Measurements from ENCODE around the gene WWOX.
"Not testable (repeated sequence)": the region's sequence is repeated elsewhere in the genome, so short reads cannot be mapped to it uniquely, and the experiment has no call there.

The WWOX gene

GRCh38 chr16:78506367-78507193 is 407.1 kb downstream of the WWOX start:
- Histone ChIP-seq H3K27me3 (replicated peaks; ENCODE audit: control insufficient read depth, insufficient read depth, low read length) (no peaks in the 10 kb centered on the region), H3K4me1 (ENCODE audit: control insufficient read depth, insufficient read depth, low read length) (peaks cover 32% of the 10 kb centered on the region), H3K36me3 (ENCODE audit: control insufficient read depth, insufficient read depth, low read length, severe bottlenecking) (no peaks in the 10 kb centered on the region), H3K9me3 (ENCODE audit: control insufficient read depth, low read length) (no peaks in the 10 kb centered on the region), H3K4me3 (ENCODE audit: low read length) (peak overlapping the region; percentile 79), H3K9ac (ENCODE audit: low read length) (peak overlapping the region; percentile 82)
- no peak for DNase-seq (ENCODE audit: low read depth)

- Histone ChIP-seq H3K27me3 (replicated peaks; ENCODE audit: control insufficient read depth, insufficient read depth, low read length) (no peaks in the 10 kb centered on the region), H3K9ac (ENCODE audit: low read length) (no peak overlapping the region), H3K4me3 (ENCODE audit: low read length) (no peak overlapping the region), H3K36me3 (ENCODE audit: control insufficient read depth, insufficient read depth, low read length, severe bottlenecking) (no peaks in the 10 kb centered on the region), H3K4me1 (ENCODE audit: control insufficient read depth, insufficient read depth, low read length) (peaks cover 32% of the 10 kb centered on the region), H3K9me3 (ENCODE audit: control insufficient read depth, low read length) (no peaks in the 10 kb centered on the region)
- DNase-seq (ENCODE audit: low read depth), result no peak
Measured at GRCh38 chr16:78507576-78507975, 408.1 kb downstream of the WWOX start.

GRCh38 chr16:78509965-78510364 is 410.5 kb downstream of the WWOX start:
- H3K36me3 ChIP-seq (ENCODE audit: control insufficient read depth, insufficient read depth, low read length, severe bottlenecking), result no peaks in the 10 kb centered on the region

GRCh38 chr16:78510496-78510895 is 411.0 kb downstream of the WWOX start:
- Histone ChIP-seq H3K9me3 (ENCODE audit: control insufficient read depth, low read length) (no peaks in the 10 kb centered on the region), H3K36me3 (ENCODE audit: control insufficient read depth, insufficient read depth, low read length, severe bottlenecking) (no peaks in the 10 kb centered on the region), H3K27me3 (replicated peaks; ENCODE audit: control insufficient read depth, insufficient read depth, low read length) (no peaks in the 10 kb centered on the region), H3K4me1 (ENCODE audit: control insufficient read depth, insufficient read depth, low read length) (peaks cover 24% of the 10 kb centered on the region), H3K9ac (ENCODE audit: low read length) (no peak overlapping the region), H3K4me3 (ENCODE audit: low read length) (no peak overlapping the region)
- no peak for DNase-seq (ENCODE audit: low read depth)

More at GRCh38 chr16:78509965-78510364, 410.5 kb downstream of the WWOX start:
- H3K9ac ChIP-seq (ENCODE audit: low read length), result no peak overlapping the region
- DNase-seq (ENCODE audit: low read depth), result no peak
- H3K4me3 ChIP-seq (ENCODE audit: low read length), result no peak overlapping the region
- H3K9me3 ChIP-seq (ENCODE audit: control insufficient read depth, low read length), result no peaks in the 10 kb centered on the region
- H3K27me3 ChIP-seq (replicated peaks; ENCODE audit: control insufficient read depth, insufficient read depth, low read length), result no peaks in the 10 kb centered on the region
- peaks cover 29% of the 10 kb centered on the region for H3K4me1 ChIP-seq (ENCODE audit: control insufficient read depth, insufficient read depth, low read length)

GRCh38 chr16:78513838-78514237 is 414.4 kb downstream of the WWOX start:
- H3K27me3 ChIP-seq (replicated peaks; ENCODE audit: control insufficient read depth, insufficient read depth, low read length), result no peaks in the 10 kb centered on the region
- H3K4me3 ChIP-seq (ENCODE audit: low read length), result no peak overlapping the region
- no peaks in the 10 kb centered on the region for H3K9me3 ChIP-seq (ENCODE audit: control insufficient read depth, low read length)
- H3K4me1 ChIP-seq (ENCODE audit: control insufficient read depth, insufficient read depth, low read length), result peaks cover 11% of the 10 kb centered on the region
- DNase-seq (ENCODE audit: low read depth), result no peak
- H3K9ac ChIP-seq (ENCODE audit: low read length), result no peak overlapping the region
- no peaks in the 10 kb centered on the region for H3K36me3 ChIP-seq (ENCODE audit: control insufficient read depth, insufficient read depth, low read length, severe bottlenecking)

- H3K36me3 ChIP-seq (ENCODE audit: control insufficient read depth, insufficient read depth, low read length, severe bottlenecking); H3K4me3 ChIP-seq (ENCODE audit: low read length); H3K9me3 ChIP-seq (ENCODE audit: control insufficient read depth, low read length); H3K27me3 ChIP-seq (replicated peaks; ENCODE audit: control insufficient read depth, insufficient read depth, low read length); DNase-seq (ENCODE audit: low read depth); H3K9ac ChIP-seq (ENCODE audit: low read length): not testable (repeated sequence)
- H3K4me1 ChIP-seq (ENCODE audit: control insufficient read depth, insufficient read depth, low read length), result peaks cover 17% of the 10 kb centered on the region
Measured at GRCh38 chr16:78514888-78515287, 415.4 kb downstream of the WWOX start.

- DNase-seq (ENCODE audit: low read depth), result no peak
- Histone ChIP-seq H3K9ac (ENCODE audit: low read length) (no peak overlapping the region), H3K36me3 (ENCODE audit: control insufficient read depth, insufficient read depth, low read length, severe bottlenecking) (no peaks in the 10 kb centered on the region), H3K9me3 (ENCODE audit: control insufficient read depth, low read length) (no peaks in the 10 kb centered on the region), H3K4me1 (ENCODE audit: control insufficient read depth, insufficient read depth, low read length) (peaks cover 22% of the 10 kb centered on the region), H3K4me3 (ENCODE audit: low read length) (no peak overlapping the region), H3K27me3 (replicated peaks; ENCODE audit: control insufficient read depth, insufficient read depth, low read length) (no peaks in the 10 kb centered on the region)
Measured at GRCh38 chr16:78515421-78515820, 416.0 kb downstream of the WWOX start.

GRCh38 chr16:78516006-78516736 is 416.7 kb downstream of the WWOX start:
- DNase-seq (ENCODE audit: low read depth), result no peak
- Histone ChIP-seq H3K27me3 (replicated peaks; ENCODE audit: control insufficient read depth, insufficient read depth, low read length) (no peaks in the 10 kb centered on the region), H3K36me3 (ENCODE audit: control insufficient read depth, insufficient read depth, low read length, severe bottlenecking) (no peaks in the 10 kb centered on the region), H3K9ac (ENCODE audit: low read length) (no peak overlapping the region), H3K9me3 (ENCODE audit: control insufficient read depth, low read length) (no peaks in the 10 kb centered on the region), H3K4me1 (ENCODE audit: control insufficient read depth, insufficient read depth, low read length) (peaks cover 23% of the 10 kb centered on the region), H3K4me3 (ENCODE audit: low read length) (no peak overlapping the region)

GRCh38 chr16:78519896-78520295 is 420.4 kb downstream of the WWOX start:
- DNase-seq (ENCODE audit: low read depth), result no peak
- H3K4me1 ChIP-seq (ENCODE audit: control insufficient read depth, insufficient read depth, low read length), result peaks cover 12% of the 10 kb centered on the region
- H3K36me3 ChIP-seq (ENCODE audit: control insufficient read depth, insufficient read depth, low read length, severe bottlenecking), result no peaks in the 10 kb centered on the region
- H3K9ac ChIP-seq (ENCODE audit: low read length), result no peak overlapping the region
- peak overlapping the region; percentile 24 for H3K4me3 ChIP-seq (ENCODE audit: low read length)
- no peaks in the 10 kb centered on the region for H3K27me3 ChIP-seq (replicated peaks; ENCODE audit: control insufficient read depth, insufficient read depth, low read length)
- no peaks in the 10 kb centered on the region for H3K9me3 ChIP-seq (ENCODE audit: control insufficient read depth, low read length)

- Histone ChIP-seq H3K4me3 (ENCODE audit: low read length) (peak overlapping the region; percentile 24), H3K9me3 (ENCODE audit: control insufficient read depth, low read length) (no peaks in the 10 kb centered on the region), H3K4me1 (ENCODE audit: control insufficient read depth, insufficient read depth, low read length) (peaks cover 12% of the 10 kb centered on the region), H3K36me3 (ENCODE audit: control insufficient read depth, insufficient read depth, low read length, severe bottlenecking) (no peaks in the 10 kb centered on the region), H3K27me3 (replicated peaks; ENCODE audit: control insufficient read depth, insufficient read depth, low read length) (no peaks in the 10 kb centered on the region), H3K9ac (ENCODE audit: low read length) (no peak overlapping the region)
- DNase-seq (ENCODE audit: low read depth), result no peak
Measured at GRCh38 chr16:78520470-78520869, 421.0 kb downstream of the WWOX start.

GRCh38 chr16:78522327-78522726 is 422.9 kb downstream of the WWOX start:
- Histone ChIP-seq H3K9ac (ENCODE audit: low read length) (no peak overlapping the region), H3K27me3 (replicated peaks; ENCODE audit: control insufficient read depth, insufficient read depth, low read length) (no peaks in the 10 kb centered on the region), H3K9me3 (ENCODE audit: control insufficient read depth, low read length) (no peaks in the 10 kb centered on the region), H3K4me3 (ENCODE audit: low read length) (no peak overlapping the region), H3K36me3 (ENCODE audit: control insufficient read depth, insufficient read depth, low read length, severe bottlenecking) (no peaks in the 10 kb centered on the region), H3K4me1 (ENCODE audit: control insufficient read depth, insufficient read depth, low read length) (peaks cover 12% of the 10 kb centered on the region)
- no peak for DNase-seq (ENCODE audit: low read depth)
